ENCODE results near the gene XRCC6. TPM values are rescaled to one million over a fixed set of nuclear protein-coding genes. Genes with fewer than 3 reads are reported as not detected.

The XRCC6 gene
- total RNA-seq, 2 experiments from 2014 or later: 162 TPM

DNA sequence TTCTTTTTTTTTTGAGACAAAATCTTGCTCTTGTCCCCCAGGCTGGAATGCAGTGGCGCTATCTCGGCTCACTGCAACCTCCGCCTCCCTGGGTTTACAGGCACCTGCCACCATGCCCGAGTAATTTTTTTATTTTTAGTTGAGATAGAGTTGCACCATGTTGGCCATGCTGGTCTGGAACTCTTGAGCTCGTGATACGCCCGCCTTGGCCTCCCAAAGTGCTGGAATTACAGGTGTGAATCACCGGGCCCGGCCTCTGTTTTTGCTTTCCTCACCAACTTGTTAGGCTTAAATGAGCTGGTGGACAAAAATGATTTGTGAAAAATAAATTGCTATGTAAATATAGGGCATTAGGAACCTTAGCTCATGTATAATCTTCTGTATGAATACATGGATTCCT, 81.7 kb downstream of the XRCC6 start:
- ChIA-PET POLR2A (no interaction called here), CTCF (no interaction called here)
- no peaks in the 10 kb centered on the region for H3K9me3 Mint-ChIP-seq
- no peak overlapping the region for H3K27ac Mint-ChIP-seq
- H3K36me3 Mint-ChIP-seq (ENCODE audit: low read depth): no peaks in the 10 kb centered on the region
- H3K4me1 ChIP-seq (ENCODE audit: insufficient read depth, low read length): peaks cover 12% of the 10 kb centered on the region
- TF ChIP-seq, protein P1, sequence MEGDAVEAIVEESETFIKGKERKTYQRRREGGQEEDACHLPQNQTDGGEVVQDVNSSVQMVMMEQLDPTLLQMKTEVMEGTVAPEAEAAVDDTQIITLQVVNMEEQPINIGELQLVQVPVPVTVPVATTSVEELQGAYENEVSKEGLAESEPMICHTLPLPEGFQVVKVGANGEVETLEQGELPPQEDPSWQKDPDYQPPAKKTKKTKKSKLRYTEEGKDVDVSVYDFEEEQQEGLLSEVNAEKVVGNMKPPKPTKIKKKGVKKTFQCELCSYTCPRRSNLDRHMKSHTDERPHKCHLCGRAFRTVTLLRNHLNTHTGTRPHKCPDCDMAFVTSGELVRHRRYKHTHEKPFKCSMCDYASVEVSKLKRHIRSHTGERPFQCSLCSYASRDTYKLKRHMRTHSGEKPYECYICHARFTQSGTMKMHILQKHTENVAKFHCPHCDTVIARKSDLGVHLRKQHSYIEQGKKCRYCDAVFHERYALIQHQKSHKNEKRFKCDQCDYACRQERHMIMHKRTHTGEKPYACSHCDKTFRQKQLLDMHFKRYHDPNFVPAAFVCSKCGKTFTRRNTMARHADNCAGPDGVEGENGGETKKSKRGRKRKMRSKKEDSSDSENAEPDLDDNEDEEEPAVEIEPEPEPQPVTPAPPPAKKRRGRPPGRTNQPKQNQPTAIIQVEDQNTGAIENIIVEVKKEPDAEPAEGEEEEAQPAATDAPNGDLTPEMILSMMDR (IDR thresholded peaks at IDR 0.05): no peak
- no peaks in the 10 kb centered on the region for H3K27me3 Mint-ChIP-seq
- peaks cover 5% of the 10 kb centered on the region for H3K4me1 Mint-ChIP-seq (ENCODE audit: low read depth)
- DNase-seq (no peak), ATAC-seq (ENCODE audit: poor library complexity) (no peak)
- no peaks in the 10 kb centered on the region for H3K9me3 ChIP-seq (ENCODE audit: control insufficient read depth in 1 of 2, insufficient read depth in 1 of 2, low read length in 2 of 2)
- no peak overlapping the region for H3K4me3 Mint-ChIP-seq
- H3K36me3 ChIP-seq (ENCODE audit: insufficient read depth, low read length): no peaks in the 10 kb centered on the region
- no peak overlapping the region for H3K27ac ChIP-seq (ENCODE audit: low read depth in 1 of 2, low read length in 2 of 2)
- no peaks in the 10 kb centered on the region for H3K27me3 ChIP-seq (ENCODE audit: control insufficient read depth in 1 of 2, insufficient read depth in 2 of 2, low read length in 2 of 2)
- intact Hi-C loops (cut with DNase I, micrococcal nuclease): no loop called here
- H3K4me3 ChIP-seq (ENCODE audit: low read length): no peak overlapping the region

DNA sequence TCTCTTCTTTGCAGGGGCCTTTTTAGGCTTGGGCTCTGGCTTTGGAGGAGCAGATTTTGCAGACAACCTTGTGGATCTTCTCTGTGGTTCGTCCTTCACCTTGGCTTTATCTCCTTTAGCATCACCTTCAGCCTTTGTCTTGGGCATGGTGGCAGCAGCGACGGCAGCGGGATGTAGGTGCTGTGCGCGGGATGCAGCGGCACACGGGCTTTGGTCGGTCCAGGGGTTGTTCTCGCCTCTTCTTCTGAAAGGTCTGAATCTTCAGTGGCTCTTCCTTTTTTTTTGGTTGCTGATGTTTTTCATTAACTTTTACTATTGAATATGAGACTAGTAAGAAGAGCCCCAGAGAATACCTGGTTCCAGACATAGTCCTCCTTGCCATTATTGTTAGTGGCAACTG, 88.2 kb downstream of the XRCC6 start:
- no peaks in the 10 kb centered on the region for H3K27me3 ChIP-seq (ENCODE audit: control insufficient read depth in 1 of 2, insufficient read depth in 2 of 2, low read length in 2 of 2)
- no peaks in the 10 kb centered on the region for H3K27me3 Mint-ChIP-seq
- no peaks in the 10 kb centered on the region for H3K4me1 Mint-ChIP-seq (ENCODE audit: low read depth)
- no peak for ATAC-seq (ENCODE audit: poor library complexity)
- no peaks in the 10 kb centered on the region for H3K4me1 ChIP-seq (ENCODE audit: insufficient read depth, low read length)
- H3K9me3 ChIP-seq (ENCODE audit: control insufficient read depth in 1 of 2, insufficient read depth in 1 of 2, low read length in 2 of 2): no peaks in the 10 kb centered on the region
- no peak overlapping the region for H3K4me3 Mint-ChIP-seq
- CTCF ChIA-PET: no interaction called here
- H3K36me3 ChIP-seq (ENCODE audit: insufficient read depth, low read length): no peaks in the 10 kb centered on the region
- TF ChIP-seq, protein P1 (IDR thresholded peaks at IDR 0.05): no peak
- intact Hi-C loops (cut with DNase I, micrococcal nuclease): no loop called here
- no peaks in the 10 kb centered on the region for H3K36me3 Mint-ChIP-seq (ENCODE audit: low read depth)
- no peak for DNase-seq
- H3K27ac Mint-ChIP-seq: no peak overlapping the region
- H3K4me3 ChIP-seq (ENCODE audit: low read length): no peak overlapping the region
- H3K9me3 Mint-ChIP-seq: no peaks in the 10 kb centered on the region
- H3K27ac ChIP-seq (ENCODE audit: low read depth in 1 of 2, low read length in 2 of 2): no peak overlapping the region
- POLR2A ChIA-PET: no interaction called here

DNA sequence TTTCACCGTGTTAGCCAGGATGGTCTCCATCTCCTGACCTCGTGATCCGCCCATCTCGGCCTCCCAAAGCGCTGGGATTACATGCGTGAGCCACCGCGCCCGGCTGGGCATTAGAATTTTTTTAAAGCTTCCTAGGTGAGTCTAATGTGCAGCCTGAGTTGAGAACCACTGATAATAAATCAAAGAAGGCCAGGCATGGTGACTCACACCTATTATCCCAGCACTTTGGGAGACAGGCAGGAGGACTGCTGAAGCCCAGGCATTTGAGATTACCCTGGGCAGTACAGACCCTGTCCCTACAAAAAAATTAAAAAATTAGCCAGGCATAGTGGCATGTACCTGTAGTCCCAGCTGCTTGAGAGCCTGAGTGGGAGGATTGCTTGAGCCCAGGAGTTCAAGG, 91.9 kb downstream of the XRCC6 start:
- CTCF ChIA-PET: interaction anchor here (2.3 kb wide), 1 partner anchor 16 kb away, joined by 6 read pairs; no protein-coding TSS in a partner anchor
- intact Hi-C loops (cut with DNase I, micrococcal nuclease): no loop called here
- Histone ChIP-seq H3K27ac (ENCODE audit: low read depth in 1 of 2, low read length in 2 of 2) (no peak overlapping the region), H3K9me3 (ENCODE audit: control insufficient read depth in 1 of 2, insufficient read depth in 1 of 2, low read length in 2 of 2) (no peaks in the 10 kb centered on the region), H3K4me3 (ENCODE audit: low read length) (no peak overlapping the region), H3K36me3 (ENCODE audit: insufficient read depth, low read length) (no peaks in the 10 kb centered on the region), H3K27me3 (ENCODE audit: control insufficient read depth in 1 of 2, insufficient read depth in 2 of 2, low read length in 2 of 2) (no peaks in the 10 kb centered on the region), H3K4me1 (ENCODE audit: insufficient read depth, low read length) (no peaks in the 10 kb centered on the region)
- POLR2A ChIA-PET: no interaction called here
- H3K9me3 Mint-ChIP-seq: no peaks in the 10 kb centered on the region
- H3K27ac Mint-ChIP-seq: no peak overlapping the region
- no peak for ATAC-seq (ENCODE audit: poor library complexity)
- no peaks in the 10 kb centered on the region for H3K27me3 Mint-ChIP-seq
- no peaks in the 10 kb centered on the region for H3K36me3 Mint-ChIP-seq (ENCODE audit: low read depth)
- no peaks in the 10 kb centered on the region for H3K4me1 Mint-ChIP-seq (ENCODE audit: low read depth)
- DNase-seq: no peak
- H3K4me3 Mint-ChIP-seq: no peak overlapping the region
- TF ChIP-seq, protein P1 (IDR thresholded peaks at IDR 0.05): no peak

Other genes with a start within 250 kb of the XRCC6 start
- 1 to 10 TPM; 2.4 to 2.6 TPM for gene TEF, start 239.4 kb upstream of the XRCC6 start, total RNA-seq
- 10 to 100 TPM; 21.0 to 26.7 TPM for gene TOB2, start 174.5 kb upstream of the XRCC6 start, total RNA-seq
- gene PHF5A, start 152.6 kb upstream of the XRCC6 start, total RNA-seq: 10 to 100 TPM; 41.3 to 44.2 TPM
- gene ACO2, start 152.2 kb upstream of the XRCC6 start, total RNA-seq: 10 to 100 TPM; 69.5 to 71.9 TPM
- gene POLR3H, start 76.8 kb upstream of the XRCC6 start, total RNA-seq: 10 to 100 TPM; 13.4 to 17.3 TPM
- gene CSDC2, start 60.3 kb upstream of the XRCC6 start, total RNA-seq: not detected
- gene PMM1, start 31.5 kb upstream of the XRCC6 start, total RNA-seq: 10 to 100 TPM; 24.8 to 25.5 TPM
- 10 to 100 TPM; 12.7 to 13.0 TPM for gene DESI1, start 252 bp upstream of the XRCC6 start, total RNA-seq
- 100 to 1,000 TPM; 134 to 140 TPM for gene SNU13, start 67.6 kb downstream of the XRCC6 start, total RNA-seq
- 10 to 100 TPM; 64.4 to 81.0 TPM for gene MEI1, start 78.2 kb downstream of the XRCC6 start, total RNA-seq
- gene CCDC134, start 179.4 kb downstream of the XRCC6 start, total RNA-seq: 10 to 100 TPM; 14.1 to 16.2 TPM
- gene SREBF2, start 211.8 kb downstream of the XRCC6 start, total RNA-seq: 10 to 100 TPM; 67.2 to 69.9 TPM

Data from CD4-positive, alpha-beta T cell (primary cell).